K562 (cell line): ENCODE data around the gene ZNF556. TPM values are rescaled to one million over a fixed set of nuclear protein-coding genes. Genes with fewer than 3 reads are reported as not detected.

ENCODE experiments used
- ARID1B ChIP-seq: fragments of 450-650 bp; IDR thresholded peaks from 2 replicates; pipeline ENCODE4 v1.6.1; 2016; ENCODE audit warnings: antibody characterized with exemption, mild to moderate bottlenecking, inconsistent platforms
- ETS1 ChIP-seq: conservative IDR thresholded peaks from 2 replicates; pipeline ENCODE4 v1.6.1; 2011; ENCODE audit warnings: low read depth, mild to moderate bottlenecking, low read length; ENCODE audit not compliant: control insufficient read depth
- HMBOX1 ChIP-seq: sonication (generic); IDR thresholded peaks from 2 replicates; pipeline ENCODE4 v1.6.1; 2016
- POLR2B ChIP-seq: fragments of 450-650 bp; IDR thresholded peaks from 2 replicates; pipeline ENCODE4 v1.6.1; 2018; ENCODE audit warnings: low read depth; ENCODE audit not compliant: partially characterized antibody
- PYGO2 ChIP-seq: fragments of 450-650 bp; IDR thresholded peaks from 2 replicates; pipeline ENCODE4 v1.6.1; 2016; ENCODE audit warnings: mild to moderate bottlenecking, missing genetic modification characterization, moderate library complexity, missing compliant biosample characterization
- SNRNP70 ChIP-seq: fragments of 200-400 bp; formaldehyde crosslinking; optimal IDR thresholded peaks from 2 replicates; pipeline ENCODE3; 2017; ENCODE audit warnings: low read depth, low read length
- SRF ChIP-seq, 2 experiments: fragments of 250-450, 450-650 bp in 1 of 2; sonication (Bioruptor Pico) in 1 of 2; sonication (generic) in 1 of 2; formaldehyde crosslinking; IDR thresholded peaks; 2 replicates each; pipeline versions ENCODE4 v1.5.0 to v1.5.1; 2020 to 2022; ENCODE audit warnings: mild to moderate bottlenecking in 1 of 2, missing genetic modification reagents in 1 of 2
- TCFL5 ChIP-seq: fragments of 250-450 bp; sonication (Bioruptor Pico); conservative IDR thresholded peaks from 2 replicates; pipeline ENCODE4 v1.6.1; 2021; ENCODE audit warnings: mild to moderate bottlenecking, moderate library complexity, matching md5 sums
- TEAD2 ChIP-seq: fragments of 450-650 bp; IDR thresholded peaks from 2 replicates; pipeline ENCODE4 v1.6.1; 2016; ENCODE audit warnings: missing genetic modification characterization, control low read depth, missing compliant biosample characterization
- U2AF2 ChIP-seq: fragments of 200-400 bp; formaldehyde crosslinking; optimal IDR thresholded peaks from 2 replicates; pipeline ENCODE3; 2017; ENCODE audit warnings: low read depth, mild to moderate bottlenecking, low read length
- XRCC4 ChIP-seq: IDR thresholded peaks from one replicate; pipeline ENCODE4 v1.6.1; 2011; ENCODE audit not compliant: insufficient read depth, insufficient read length; ENCODE audit errors: extremely low read depth
- ZBTB49 ChIP-seq: sonication (generic); formaldehyde crosslinking; IDR thresholded peaks from 2 replicates; pipeline ENCODE4 v1.8.0; 2022; ENCODE audit warnings: missing genetic modification reagents, mild to moderate bottlenecking, borderline replicate concordance
- ZMIZ1 ChIP-seq, 2 experiments: fragments of 150-350 bp in 1 of 2; IDR thresholded peaks; 2 replicates each; pipeline ENCODE4 v1.6.1; 2012 to 2016; ENCODE audit warnings: low read depth in 2 of 2, low read length in 2 of 2, mild to moderate bottlenecking in 1 of 2, moderate library complexity in 1 of 2
- ZNF239 ChIP-seq: fragments of 250-450 bp; sonication (Bioruptor Pico); IDR thresholded peaks from 2 replicates; pipeline ENCODE4 v1.4.0; 2020; ENCODE audit warnings: mild to moderate bottlenecking
- ZNF324 ChIP-seq: fragments of 250-450 bp; sonication (Bioruptor Pico); IDR thresholded peaks from 2 replicates; pipeline ENCODE4 v1.4.0; 2020; ENCODE audit warnings: mild to moderate bottlenecking
- ZNF695 ChIP-seq: fragments of 450-650 bp; formaldehyde crosslinking; IDR thresholded peaks from 2 replicates; pipeline ENCODE4 v1.4.0; 2020; ENCODE audit warnings: mild to moderate bottlenecking, moderate library complexity
- ZNF79 ChIP-seq: fragments of 250-450 bp; sonication (Bioruptor Pico); IDR thresholded peaks from 2 replicates; pipeline ENCODE4 v1.4.0; 2020; ENCODE audit warnings: low read depth, mild to moderate bottlenecking, moderate library complexity
- polyA plus RNA-seq, 8 experiments: library from polyadenylated mRNA; depleted of rRNA in 4 of 8; stranded (reverse) in 5 of 8; unstranded in 3 of 8; fragments of >200 nt; fragmentation: Nextera tagmentation in 2 of 8; fragmentation: Illumina TruSeq in 1 of 8; extraction: Ambion mirVana in 2 of 8; extraction: Trizol in 1 of 8; gene quantifications; 2 replicates each; pipeline versions ENCODE4 v1.2.1 to v1.2.3, GENCODE V29; 2011 to 2014; ENCODE audit warnings: inconsistent platforms in 1 of 8, missing spikeins in 1 of 8
- total RNA-seq, 7 experiments: library from RNA; depleted of rRNA in 6 of 7; stranded (reverse); fragments of >200 nt in 6 of 7; fragmentation: Illumina TruSeq in 2 of 7; extraction: Trizol in 2 of 7; gene quantifications; 2 replicates each; pipeline versions ENCODE4 v1.2.1 to v1.2.3, GENCODE V29; 2011 to 2021; ENCODE audit warnings: low replicate concordance in 1 of 7

ZNF556 gene
- total and polyA plus RNA-seq, 9 of the 15 experiments (the other 6 are each of a cell fraction or from before 2014, with no cell fraction given): 0.01 to 0.36 (median 0.10) TPM; not detected in 1

GRCh38 chr19:2840794-2841791 lies 26.0 kb upstream of the ZNF556 start, which contains the start of gene ZNF555 (continued):
- TF ChIP-seq ZMIZ1 (IDR thresholded peaks at IDR 0.05; ENCODE audit: low read depth in 2 of 2, low read length in 2 of 2): no peak
- no peak for TF ChIP-seq ZNF324 (CRISPR knock-in tag)
- no peak for TF ChIP-seq TEAD2 (tag)
- TF ChIP-seq ZNF239 (CRISPR knock-in tag): no peak
- TF ChIP-seq ZBTB49 (CRISPR knock-in tag): no peak
- TF ChIP-seq HMBOX1: no peak
- no peak for TF ChIP-seq ZNF79 (CRISPR knock-in tag)
- TF ChIP-seq U2AF2: no peak
- peak in 1 of 2 experiments; percentile 30; a peak in 1 of 4 replicates for TF ChIP-seq SRF (CRISPR knock-in tag; IDR thresholded peaks at IDR 0.05)
- TF ChIP-seq TCFL5: no peak
- TF ChIP-seq ZNF695 (CRISPR knock-in tag): no peak
- TF ChIP-seq SNRNP70: no peak
- TF ChIP-seq ETS1: no peak; the same call in 1 of the 2 replicates
- no peak for TF ChIP-seq PYGO2
- TF ChIP-seq POLR2B: peak; percentile 20
- TF ChIP-seq XRCC4: no peak
- TF ChIP-seq ARID1B: peak; percentile 25; the same call in 1 of the 2 replicates
